GM18507 (cell line): Measurements from ENCODE around the gene NEURL1B.
"Not testable (repeated sequence)": the region's sequence is repeated elsewhere in the genome, so short reads cannot be mapped to it uniquely, and the experiment has no call there.

Experiments used
- DNase-seq: peaks from one replicate; pipeline ENCODE4 v3.0.0; 2011; ENCODE audit warnings: low read depth; ENCODE audit not compliant: insufficient read length; ENCODE audit errors: extremely low spot score
- FAIRE-seq: peaks from 2 replicates; lab custom pipeline; 2011; peaks lifted over from hg19 to GRCh38; lab: Jason Lieb, UNC

Gene NEURL1B

GRCh38 chr5:172669386-172670004, 28.4 kb downstream of the NEURL1B start:
- DNase-seq (no peak), FAIRE-seq (no peak)

- DNase-seq (no peak), FAIRE-seq (no peak)
These were observed 28.9 kb downstream of the NEURL1B start for GRCh38 chr5:172670005-172670402.

GRCh38 chr5:172670444-172670843, 29.4 kb downstream of the NEURL1B start:
- FAIRE-seq (no peak), DNase-seq (no peak)

GRCh38 chr5:172671091-172671490, 30.0 kb downstream of the NEURL1B start:
- FAIRE-seq = no peak
- DNase-seq = no peak

GRCh38 chr5:172672681-172673080, 31.6 kb downstream of the NEURL1B start:
- no peak for DNase-seq
- no peak for FAIRE-seq

- FAIRE-seq = no peak
- DNase-seq = no peak
These were observed 33.1 kb downstream of the NEURL1B start for GRCh38 chr5:172674155-172674554.

GRCh38 chr5:172676914-172677475, 35.9 kb downstream of the NEURL1B start:
- FAIRE-seq (no peak), DNase-seq (no peak)

- DNase-seq, FAIRE-seq: not testable (repeated sequence)
These were observed 37.4 kb downstream of the NEURL1B start for GRCh38 chr5:172678362-172678874.

- FAIRE-seq (no peak), DNase-seq (no peak)
These were observed 37.8 kb downstream of the NEURL1B start for GRCh38 chr5:172678902-172679301.

GRCh38 chr5:172679628-172680212, 38.7 kb downstream of the NEURL1B start:
- no peak for FAIRE-seq
- no peak for DNase-seq

- no peak for DNase-seq
- FAIRE-seq = peak; percentile 58
These were observed 39.9 kb downstream of the NEURL1B start for GRCh38 chr5:172680921-172681320.

GRCh38 chr5:172681421-172681820, 40.4 kb downstream of the NEURL1B start:
- no peak for FAIRE-seq
- no peak for DNase-seq

GRCh38 chr5:172683264-172683644, 42.2 kb downstream of the NEURL1B start:
- FAIRE-seq = no peak
- DNase-seq = no peak

GRCh38 chr5:172683645-172684471, 42.8 kb downstream of the NEURL1B start:
- DNase-seq (no peak), FAIRE-seq (no peak)

- DNase-seq = no peak
These were observed 44.0 kb downstream of the NEURL1B start for GRCh38 chr5:172685091-172685490.

GRCh38 chr5:172686111-172686510, 45.0 kb downstream of the NEURL1B start:
- DNase-seq (no peak), FAIRE-seq (no peak)

More at GRCh38 chr5:172685091-172685490, 44.0 kb downstream of the NEURL1B start:
- FAIRE-seq = no peak

- no peak for FAIRE-seq
These were observed 45.7 kb downstream of the NEURL1B start for GRCh38 chr5:172686539-172687390.

GRCh38 chr5:172687940-172688339, 46.9 kb downstream of the NEURL1B start:
- FAIRE-seq (peak; percentile 15), DNase-seq (no peak)

More at GRCh38 chr5:172686539-172687390, 45.7 kb downstream of the NEURL1B start:
- no peak for DNase-seq
